Panc1 (cell line): ENCODE results near the gene IGF2R. TPM values are rescaled to one million over a fixed set of nuclear protein-coding genes. Genes with fewer than 3 reads are reported as not detected.

ENCODE experiments used
- ATAC-seq: fragments of 200-7000 bp; cut with Tn5 transposase; 2 replicates; pipeline ENCODE4 v1.9.1; 2020; ENCODE audit warnings: mild to moderate bottlenecking, moderate library complexity
- BruUV-seq: library from RNA; stranded (reverse); fragments of 400-500 nt; replicated peaks from 2 replicates; lab custom pipeline; 2021; lab: Mats Ljungman, UMichigan
- CTCF ChIA-PET: fragments of 300-600 bp; sonication (Branson Sonifier 250); formaldehyde crosslinking; loops from one replicate; lab custom pipeline; 2022; ENCODE audit warnings: antibody characterized with exemption; lab: Charles Lee
- POLR2A ChIA-PET: fragments of 300-600 bp; sonication (Branson Sonifier 250); formaldehyde crosslinking; loops from one replicate; lab custom pipeline; 2022; ENCODE audit warnings: antibody characterized with exemption; lab: Charles Lee
- DNase-seq: peaks from one replicate; pipeline ENCODE4 v3.0.0-alpha.2; 2010; ENCODE audit warnings: low read depth, low spot score
- H3K27ac ChIP-seq: 2 replicates; pipeline ENCODE4 v1.5.1; 2011; ENCODE audit warnings: mild to moderate bottlenecking, low read length, inconsistent platforms
- H3K27me3 ChIP-seq: fragments of 200-500 bp; sonication (Bioruptor generic); 2 replicates; pipeline ENCODE4 v1.6.0; 2014; ENCODE audit warnings: low read length, inconsistent platforms; ENCODE audit not compliant: control insufficient read depth, insufficient read depth
- H3K36me3 ChIP-seq: fragments of 200-500 bp; sonication (Bioruptor generic); 2 replicates; pipeline ENCODE4 v1.5.1; 2014; ENCODE audit warnings: inconsistent platforms, mild to moderate bottlenecking, low read length, moderate library complexity; ENCODE audit not compliant: control insufficient read depth, insufficient read depth
- H3K4me1 ChIP-seq: 2 replicates; pipeline ENCODE4 v1.5.1; 2011; ENCODE audit warnings: inconsistent platforms, mild to moderate bottlenecking, low read length, moderate library complexity; ENCODE audit not compliant: control insufficient read depth, insufficient read depth
- H3K4me3 ChIP-seq, 2 experiments: 2 replicates each; pipeline ENCODE4 v1.5.1; 2011 to 2012; ENCODE audit warnings: low read depth in 2 of 2, low read length in 2 of 2, mild to moderate bottlenecking in 2 of 2, inconsistent platforms in 1 of 2, moderate library complexity in 1 of 2
- H3K9me3 ChIP-seq: fragments of 200-500 bp; sonication (Bioruptor generic); 2 replicates; pipeline ENCODE4 v1.5.1; 2014; ENCODE audit warnings: low read depth, mild to moderate bottlenecking, inconsistent platforms, low read length, moderate library complexity; ENCODE audit not compliant: control insufficient read depth, insufficient read depth
- POLR2AphosphoS5 ChIP-seq: IDR thresholded peaks from 2 replicates; pipeline ENCODE4 v1.6.1; 2012; ENCODE audit warnings: mild to moderate bottlenecking, low read depth, low read length, moderate library complexity
- SIN3A ChIP-seq: IDR thresholded peaks from 2 replicates; pipeline ENCODE4 v1.6.1; 2012; ENCODE audit warnings: low read depth, mild to moderate bottlenecking, low read length, moderate library complexity, borderline replicate concordance; ENCODE audit not compliant: insufficient read depth
- TCF7L2 ChIP-seq: IDR thresholded peaks from 2 replicates; pipeline ENCODE4 v1.6.1; 2011; ENCODE audit warnings: mild to moderate bottlenecking, low read depth, low read length, inconsistent platforms
- in situ Hi-C: cut with HindIII; loops from 2 replicates; pipeline ENCODE4 v1.10.0; 2016; ENCODE audit warnings: low sequenced_read_pairs, low pct_unique_long_range_greater_than_20kb
- intact Hi-C: fragments of 100-400 bp; cut with micrococcal nuclease; formaldehyde crosslinking; loops from one replicate; pipeline ENCODE4 v1.10.0; 2022; ENCODE audit not compliant: unreplicated experiment
- total RNA-seq: library from RNA; stranded (reverse); gene quantifications from one replicate; pipeline ENCODE4 v1.2.1, GENCODE V29; 2021; ENCODE audit not compliant: unreplicated experiment
- TF ChIP-seq, protein P1 (sequence below): fragments of 450-650 bp; IDR thresholded peaks from 2 replicates; pipeline ENCODE4 v1.5.1; 2017; ENCODE audit warnings: mild to moderate bottlenecking
- TF ChIP-seq, protein P2 (sequence below), 2 experiments: IDR thresholded peaks; 2 replicates each; pipeline ENCODE4 v1.6.1; 2011 to 2012; ENCODE audit warnings: low read depth in 2 of 2, control low read depth in 1 of 2, low read length in 1 of 2, mild to moderate bottlenecking in 1 of 2, moderate library complexity in 1 of 2; ENCODE audit not compliant: insufficient read depth in 1 of 2

IGF2R gene
- total RNA-seq, 1 experiment from 2014 or later = 163 TPM

DNA sequence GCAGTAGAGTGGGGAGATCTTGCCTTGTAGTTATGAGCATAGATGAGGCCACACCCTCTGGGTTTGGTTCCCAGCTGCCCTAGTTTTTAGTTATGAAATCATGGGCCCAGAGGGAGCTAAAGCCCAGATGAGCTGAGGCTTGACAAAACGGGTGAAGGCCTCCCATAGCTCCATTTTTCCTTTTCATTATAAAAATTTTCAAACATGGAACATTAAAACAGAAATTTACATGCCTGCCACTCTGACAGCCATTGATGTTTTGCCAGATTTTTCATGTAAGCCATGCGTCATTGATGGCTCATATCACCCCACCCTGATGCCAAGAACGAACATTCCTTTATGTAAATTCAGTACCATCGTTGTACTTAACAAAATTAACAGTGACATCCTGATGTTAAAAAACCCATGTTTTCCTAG, 67.9 kb downstream of the IGF2R start:
- TF ChIP-seq POLR2AphosphoS5 = no peak
- no peak for TF ChIP-seq TCF7L2
- TF ChIP-seq, protein P1, sequence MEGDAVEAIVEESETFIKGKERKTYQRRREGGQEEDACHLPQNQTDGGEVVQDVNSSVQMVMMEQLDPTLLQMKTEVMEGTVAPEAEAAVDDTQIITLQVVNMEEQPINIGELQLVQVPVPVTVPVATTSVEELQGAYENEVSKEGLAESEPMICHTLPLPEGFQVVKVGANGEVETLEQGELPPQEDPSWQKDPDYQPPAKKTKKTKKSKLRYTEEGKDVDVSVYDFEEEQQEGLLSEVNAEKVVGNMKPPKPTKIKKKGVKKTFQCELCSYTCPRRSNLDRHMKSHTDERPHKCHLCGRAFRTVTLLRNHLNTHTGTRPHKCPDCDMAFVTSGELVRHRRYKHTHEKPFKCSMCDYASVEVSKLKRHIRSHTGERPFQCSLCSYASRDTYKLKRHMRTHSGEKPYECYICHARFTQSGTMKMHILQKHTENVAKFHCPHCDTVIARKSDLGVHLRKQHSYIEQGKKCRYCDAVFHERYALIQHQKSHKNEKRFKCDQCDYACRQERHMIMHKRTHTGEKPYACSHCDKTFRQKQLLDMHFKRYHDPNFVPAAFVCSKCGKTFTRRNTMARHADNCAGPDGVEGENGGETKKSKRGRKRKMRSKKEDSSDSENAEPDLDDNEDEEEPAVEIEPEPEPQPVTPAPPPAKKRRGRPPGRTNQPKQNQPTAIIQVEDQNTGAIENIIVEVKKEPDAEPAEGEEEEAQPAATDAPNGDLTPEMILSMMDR = no peak
- TF ChIP-seq, protein P2, sequence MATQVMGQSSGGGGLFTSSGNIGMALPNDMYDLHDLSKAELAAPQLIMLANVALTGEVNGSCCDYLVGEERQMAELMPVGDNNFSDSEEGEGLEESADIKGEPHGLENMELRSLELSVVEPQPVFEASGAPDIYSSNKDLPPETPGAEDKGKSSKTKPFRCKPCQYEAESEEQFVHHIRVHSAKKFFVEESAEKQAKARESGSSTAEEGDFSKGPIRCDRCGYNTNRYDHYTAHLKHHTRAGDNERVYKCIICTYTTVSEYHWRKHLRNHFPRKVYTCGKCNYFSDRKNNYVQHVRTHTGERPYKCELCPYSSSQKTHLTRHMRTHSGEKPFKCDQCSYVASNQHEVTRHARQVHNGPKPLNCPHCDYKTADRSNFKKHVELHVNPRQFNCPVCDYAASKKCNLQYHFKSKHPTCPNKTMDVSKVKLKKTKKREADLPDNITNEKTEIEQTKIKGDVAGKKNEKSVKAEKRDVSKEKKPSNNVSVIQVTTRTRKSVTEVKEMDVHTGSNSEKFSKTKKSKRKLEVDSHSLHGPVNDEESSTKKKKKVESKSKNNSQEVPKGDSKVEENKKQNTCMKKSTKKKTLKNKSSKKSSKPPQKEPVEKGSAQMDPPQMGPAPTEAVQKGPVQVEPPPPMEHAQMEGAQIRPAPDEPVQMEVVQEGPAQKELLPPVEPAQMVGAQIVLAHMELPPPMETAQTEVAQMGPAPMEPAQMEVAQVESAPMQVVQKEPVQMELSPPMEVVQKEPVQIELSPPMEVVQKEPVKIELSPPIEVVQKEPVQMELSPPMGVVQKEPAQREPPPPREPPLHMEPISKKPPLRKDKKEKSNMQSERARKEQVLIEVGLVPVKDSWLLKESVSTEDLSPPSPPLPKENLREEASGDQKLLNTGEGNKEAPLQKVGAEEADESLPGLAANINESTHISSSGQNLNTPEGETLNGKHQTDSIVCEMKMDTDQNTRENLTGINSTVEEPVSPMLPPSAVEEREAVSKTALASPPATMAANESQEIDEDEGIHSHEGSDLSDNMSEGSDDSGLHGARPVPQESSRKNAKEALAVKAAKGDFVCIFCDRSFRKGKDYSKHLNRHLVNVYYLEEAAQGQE (IDR thresholded peaks at IDR 0.05; ENCODE audit: insufficient read depth in 1 of 2, low read depth in 2 of 2, low read length in 1 of 2) = no peak
- TF ChIP-seq SIN3A = no peak
- ATAC-seq (no peak), DNase-seq (no peak)
- peaks cover 19% of the 10 kb centered on the region for H3K36me3 ChIP-seq
- no peaks in the 10 kb centered on the region for H3K4me1 ChIP-seq
- ChIA-PET POLR2A (no interaction called here), CTCF (no interaction called here)
- TSS peak; percentile 32 for BruUV-seq
- intact Hi-C loops = no loop called here
- no peak overlapping the region for H3K27ac ChIP-seq
- H3K27me3 ChIP-seq = no peaks in the 10 kb centered on the region
- H3K4me3 ChIP-seq = no peak overlapping the region
- in situ Hi-C loops = no loop called here
- no peaks in the 10 kb centered on the region for H3K9me3 ChIP-seq

DNA sequence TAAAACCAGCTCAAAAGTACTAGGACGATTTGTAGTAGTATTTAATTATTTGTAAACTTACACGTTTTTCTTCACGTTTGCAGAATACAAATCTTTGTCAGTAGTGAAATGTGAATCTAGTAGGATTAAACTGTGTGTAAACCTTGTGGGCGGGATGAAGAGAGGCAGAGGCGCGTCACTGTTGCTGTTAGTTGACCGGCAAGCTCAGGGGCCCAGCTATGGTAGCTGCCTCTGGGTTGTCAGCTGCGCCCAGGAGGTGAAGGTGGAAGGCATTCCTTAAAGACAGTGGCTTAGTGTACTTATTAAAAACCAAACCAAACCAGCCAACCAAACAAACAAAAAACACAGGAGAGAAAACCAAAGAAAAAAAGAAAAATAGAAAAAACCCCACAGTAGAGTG, 69.6 kb downstream of the IGF2R start:
- TF ChIP-seq SIN3A = no peak
- TF ChIP-seq, protein P2 (IDR thresholded peaks at IDR 0.05; ENCODE audit: insufficient read depth in 1 of 2, low read depth in 2 of 2, low read length in 1 of 2) = no peak
- TF ChIP-seq, protein P1 = no peak
- no peak for TF ChIP-seq POLR2AphosphoS5
- TF ChIP-seq TCF7L2 = no peak
- no peaks in the 10 kb centered on the region for H3K27me3 ChIP-seq
- no peaks in the 10 kb centered on the region for H3K9me3 ChIP-seq
- no TSS peak for BruUV-seq
- in situ Hi-C loops (no loop called here), intact Hi-C loops (no loop called here)
- no peak for ATAC-seq
- H3K4me1 ChIP-seq = no peaks in the 10 kb centered on the region
- POLR2A ChIA-PET = no interaction called here
- H3K4me3 ChIP-seq = no peak overlapping the region
- no peak overlapping the region for H3K27ac ChIP-seq
- DNase-seq = no peak
- H3K36me3 ChIP-seq = peaks cover 18% of the 10 kb centered on the region
- CTCF ChIA-PET = no interaction called here
